Renal cortical epithelial cell (primary cell): Measurements from ENCODE around the gene CDC42EP2. TPM values are rescaled to one million over a fixed set of nuclear protein-coding genes. Genes with fewer than 3 reads are reported as not detected.

Experiments
- DNase-seq: peaks from one replicate; pipeline ENCODE4 v3.0.0-alpha.2; 2011; ENCODE audit warnings: low read depth
- total RNA-seq: library from RNA; depleted of rRNA; stranded (reverse); fragments of >200 nt; gene quantifications from 2 replicates; pipeline ENCODE4 v1.2.3, GENCODE V29; 2014

The CDC42EP2 gene
- total RNA-seq, 1 donor from 2014 or later, result 10.9 TPM

DNA sequence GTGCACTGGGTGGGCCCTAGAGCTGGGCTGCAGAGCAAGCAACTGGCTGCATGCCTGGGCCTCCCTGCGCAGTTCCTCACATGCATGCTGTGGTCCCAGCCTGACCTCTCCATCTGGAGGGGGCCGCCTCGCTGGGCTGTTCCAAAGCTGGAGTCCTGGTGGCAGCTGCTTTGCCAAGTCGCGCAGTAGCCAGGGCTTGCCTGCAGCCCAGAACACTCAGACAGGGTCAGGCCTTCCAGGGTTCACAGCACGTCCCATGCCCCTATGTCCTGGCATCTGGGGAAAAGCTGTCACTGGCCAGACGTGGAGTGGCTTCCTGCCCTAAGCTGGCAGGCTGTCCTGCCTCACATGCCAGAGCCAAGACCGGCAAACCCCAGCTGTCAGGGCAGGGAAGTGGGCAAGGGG, 16.5 kb upstream of the CDC42EP2 start:
- no peak for DNase-seq

GRCh38 chr11:65298655-65299179, 15.9 kb upstream of the CDC42EP2 start:
- no peak for DNase-seq

- no peak for DNase-seq
Measured at GRCh38 chr11:65300621-65301275, 13.9 kb upstream of the CDC42EP2 start.

DNA sequence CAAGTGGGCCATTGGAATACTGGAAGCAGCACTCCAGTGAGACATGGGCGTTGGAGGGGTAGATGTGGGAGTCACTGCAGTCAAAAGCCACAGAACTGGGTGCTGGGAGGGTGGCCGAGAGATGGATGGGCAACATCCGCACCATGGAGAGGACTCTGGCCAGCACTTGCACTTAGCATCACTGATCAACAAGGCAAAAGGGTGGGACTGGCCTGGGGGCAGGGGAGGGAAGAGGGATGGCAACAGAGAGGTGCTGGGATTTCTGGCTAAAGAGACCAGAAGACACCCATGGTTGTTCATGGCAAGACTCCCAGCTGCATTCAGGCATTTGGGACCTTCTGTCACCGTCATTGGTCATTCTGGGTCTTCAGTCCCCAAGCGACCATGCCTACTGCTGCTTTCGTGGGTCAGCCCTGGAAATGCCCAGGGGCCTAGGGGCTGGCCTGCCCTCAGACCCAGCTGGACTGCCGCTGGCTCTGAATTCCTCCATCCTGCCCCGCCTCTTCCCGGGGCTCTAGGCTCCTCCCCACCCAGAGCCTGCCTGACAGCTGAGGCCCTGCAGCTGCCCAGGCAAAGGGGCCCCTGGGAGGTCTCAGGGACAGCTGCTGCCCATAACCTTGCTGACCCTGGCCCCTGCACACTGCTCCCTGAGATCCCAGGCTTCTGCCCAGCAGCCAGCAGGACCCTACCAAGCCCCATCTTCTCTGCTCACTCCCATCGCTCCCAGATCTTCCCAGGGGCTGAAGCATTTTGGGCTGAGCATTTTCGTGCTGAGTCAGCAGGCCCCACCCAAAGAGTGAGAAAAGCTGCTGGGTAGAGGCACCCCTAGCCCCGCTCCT, 13.0 kb upstream of the CDC42EP2 start:
- no peak for DNase-seq

DNA sequence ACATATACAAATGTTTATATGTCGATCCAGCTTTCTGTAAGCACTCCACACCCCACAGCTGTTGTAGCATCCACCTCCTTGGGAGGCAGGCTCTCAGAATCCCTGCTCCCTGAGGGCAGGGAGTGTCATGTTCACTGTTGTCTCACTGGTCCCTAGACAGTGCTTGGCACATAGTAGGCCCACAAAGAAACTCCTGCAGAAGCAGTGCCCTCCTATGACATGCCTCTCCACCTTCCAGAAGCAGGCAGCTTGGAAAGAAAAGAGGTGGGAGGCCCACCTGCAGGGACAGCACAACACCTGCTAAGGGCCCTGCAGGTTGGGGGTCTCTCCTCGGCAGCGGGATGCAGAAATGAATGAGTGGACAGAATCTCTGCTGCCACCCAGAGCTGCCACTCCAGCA, 11.1 kb upstream of the CDC42EP2 start:
- no peak for DNase-seq

GRCh38 chr11:65304110-65304509, 10.6 kb upstream of the CDC42EP2 start:
- DNase-seq, result no peak

- DNase-seq, result no peak
Measured at GRCh38 chr11:65304613-65305012, 10.1 kb upstream of the CDC42EP2 start.

DNA sequence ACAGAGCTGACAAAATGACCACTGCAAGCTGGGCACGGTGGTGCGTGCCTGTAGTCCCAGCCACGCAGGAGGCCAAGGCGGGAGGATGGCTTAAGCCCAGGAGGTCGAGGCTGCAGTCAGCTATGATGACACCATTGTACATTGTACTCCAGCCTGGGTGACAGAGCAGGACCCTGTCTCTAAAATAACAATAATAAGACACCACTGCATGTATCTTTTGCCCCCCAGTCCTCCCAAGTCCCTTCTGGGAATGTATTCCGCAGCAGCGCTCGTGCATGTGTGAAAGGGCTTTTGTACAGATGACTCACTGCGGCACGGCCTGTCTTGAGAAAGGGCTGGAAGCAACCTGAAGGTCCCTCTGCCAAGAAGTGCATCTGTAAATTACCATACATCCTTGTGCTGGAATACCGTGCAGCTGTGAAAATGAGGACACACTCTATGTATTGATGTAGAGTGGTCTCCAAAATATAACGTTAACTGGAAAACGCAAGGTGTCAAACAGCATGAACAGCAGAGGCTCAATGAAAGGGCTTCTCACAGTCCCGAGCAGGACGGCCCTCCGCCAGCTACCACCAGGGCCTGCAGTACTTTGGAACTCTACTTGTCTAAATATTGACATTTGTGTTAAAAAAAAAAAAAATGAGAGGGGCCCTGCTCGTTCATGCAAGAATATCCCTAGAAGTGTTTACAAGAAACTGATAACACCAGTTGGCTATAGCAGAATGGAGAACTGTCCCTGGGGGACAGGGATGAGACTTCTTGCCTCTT, 9.0 kb upstream of the CDC42EP2 start:
- DNase-seq, result peak; percentile 37

DNA sequence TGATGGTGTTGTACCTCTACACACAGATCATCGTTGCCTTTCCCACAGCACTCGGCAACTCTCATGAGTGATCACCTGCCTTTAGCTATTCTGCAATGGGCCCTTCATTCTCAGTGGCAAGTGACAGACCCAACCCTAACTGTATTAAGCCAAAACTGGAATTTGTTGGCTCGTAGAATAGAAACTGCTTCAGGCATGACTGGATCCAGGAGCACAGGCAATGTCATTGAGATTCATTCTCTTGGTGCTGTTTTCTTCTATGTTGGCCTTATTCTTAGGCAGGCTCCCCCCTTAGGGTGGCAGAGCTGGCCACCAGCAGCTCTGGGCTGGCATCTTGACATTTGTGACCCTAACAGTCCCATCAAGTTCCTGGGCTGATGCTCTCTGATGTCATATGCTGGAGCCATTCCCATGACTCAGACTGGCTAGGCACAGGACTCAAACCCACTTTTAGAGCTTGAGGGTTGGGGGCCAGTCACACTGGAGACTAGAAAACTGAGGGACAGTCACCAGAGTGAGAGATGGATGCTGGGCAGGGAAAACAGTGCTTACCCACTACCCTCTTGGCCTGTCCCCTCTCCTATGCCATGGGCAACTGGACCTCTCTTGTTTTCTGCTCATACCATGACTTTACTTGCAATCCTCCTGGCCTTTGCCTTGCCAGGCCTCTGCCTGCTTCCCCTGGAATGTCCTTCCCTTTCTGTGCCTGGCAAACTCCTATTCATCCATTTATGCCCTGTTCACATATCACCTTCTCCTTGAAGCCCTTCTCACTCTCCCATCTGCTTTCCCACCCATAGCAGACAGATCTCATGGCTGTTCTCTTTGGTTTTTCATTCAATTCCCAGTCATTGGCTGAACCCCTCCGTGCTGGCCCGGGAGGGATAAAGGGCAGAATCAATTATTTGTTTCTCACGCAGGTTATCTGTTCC, 7.1 kb upstream of the CDC42EP2 start:
- no peak for DNase-seq

- DNase-seq, result no peak
Measured at GRCh38 chr11:65308281-65308891, 6.3 kb upstream of the CDC42EP2 start.

GRCh38 chr11:65309006-65309405, 5.7 kb upstream of the CDC42EP2 start:
- DNase-seq, result no peak

DNA sequence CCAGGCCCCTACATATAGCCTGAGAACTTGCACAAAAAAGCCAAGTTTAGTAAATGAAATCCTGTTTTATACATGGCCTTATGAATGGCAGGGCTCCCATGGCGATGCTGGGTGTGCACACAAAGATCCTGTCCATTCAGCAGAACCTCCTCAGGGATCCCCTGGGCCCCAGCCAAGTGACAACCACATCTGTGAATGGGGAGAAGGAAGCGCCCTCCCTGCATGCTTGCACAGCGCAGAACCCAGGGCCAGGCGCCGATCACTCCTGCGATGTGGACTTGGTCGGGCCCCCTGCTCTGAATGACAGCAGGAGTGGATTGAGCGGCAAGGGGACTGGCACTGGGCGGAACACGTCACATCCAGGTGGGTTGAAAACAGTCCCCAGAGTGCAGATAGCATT, 4.5 kb upstream of the CDC42EP2 start:
- no peak for DNase-seq

- DNase-seq, result no peak
Measured at GRCh38 chr11:65310736-65311135, 3.9 kb upstream of the CDC42EP2 start.

GRCh38 chr11:65311170-65311678, 3.4 kb upstream of the CDC42EP2 start:
- DNase-seq, result no peak

- DNase-seq, result no peak
Measured at GRCh38 chr11:65315204-65315865, 669 bp downstream of the CDC42EP2 start.

DNA sequence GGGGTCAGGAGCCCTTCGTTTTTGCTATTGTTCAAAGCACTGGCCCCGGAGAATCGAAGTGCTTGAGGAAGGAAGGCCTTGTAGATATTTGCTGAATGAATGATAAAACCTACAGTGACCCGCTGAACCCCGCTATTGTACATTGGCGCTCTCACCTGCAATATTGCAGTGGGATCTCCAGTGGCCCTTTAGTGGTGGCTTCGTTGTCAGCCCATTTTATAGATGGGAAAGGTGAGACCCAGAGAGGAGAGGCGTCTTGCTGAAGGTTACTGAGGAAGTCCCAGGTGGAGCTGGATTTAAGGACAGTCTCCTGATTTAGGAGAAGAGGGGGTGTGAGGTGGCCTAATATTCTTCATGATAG, 1.2 kb downstream of the CDC42EP2 start:
- DNase-seq, result no peak

GRCh38 chr11:65316227-65317024, 1.8 kb downstream of the CDC42EP2 start:
- no peak for DNase-seq

GRCh38 chr11:65317025-65317786, 2.5 kb downstream of the CDC42EP2 start:
- DNase-seq, result peak; percentile 77
